Brain pericyte (primary cell): Measurements from ENCODE around the gene JPH2.
"Not testable (repeated sequence)": the region's sequence is repeated elsewhere in the genome, so short reads cannot be mapped to it uniquely, and the experiment has no call there.

ENCODE experiments used
- DNase-seq: peaks from one replicate; pipeline ENCODE4 v3.0.0-alpha.2; 2012; ENCODE audit warnings: low read depth, low spot score

Gene JPH2

GRCh38 chr20:44159711-44160110, 27.3 kb downstream of the JPH2 start:
- DNase-seq, result no peak

- DNase-seq, result no peak
Observed at GRCh38 chr20:44159125-44159524, 27.9 kb downstream of the JPH2 start.

- DNase-seq, result no peak
Observed at GRCh38 chr20:44157061-44157460, 29.9 kb downstream of the JPH2 start.

GRCh38 chr20:44154521-44155001, 32.4 kb downstream of the JPH2 start:
- no peak for DNase-seq

- no peak for DNase-seq
Observed at GRCh38 chr20:44153636-44154043, 33.3 kb downstream of the JPH2 start.

GRCh38 chr20:44151621-44152416, 35.2 kb downstream of the JPH2 start:
- no peak for DNase-seq

- no peak for DNase-seq
Observed at GRCh38 chr20:44146272-44146671, 40.7 kb downstream of the JPH2 start.

GRCh38 chr20:44145131-44145775, 41.7 kb downstream of the JPH2 start:
- DNase-seq, result no peak

GRCh38 chr20:44143936-44144335, 43.1 kb downstream of the JPH2 start:
- no peak for DNase-seq

GRCh38 chr20:44142413-44142812, 44.6 kb downstream of the JPH2 start:
- DNase-seq, result no peak

GRCh38 chr20:44141873-44142272, 45.1 kb downstream of the JPH2 start:
- DNase-seq, result no peak

GRCh38 chr20:44138867-44139266, 48.1 kb downstream of the JPH2 start:
- DNase-seq, result no peak

GRCh38 chr20:44137266-44137801, 49.7 kb downstream of the JPH2 start:
- no peak for DNase-seq

- DNase-seq, result no peak
Observed at GRCh38 chr20:44136579-44137265, 50.3 kb downstream of the JPH2 start.

- no peak for DNase-seq
Observed at GRCh38 chr20:44135417-44136204, 51.4 kb downstream of the JPH2 start.

- DNase-seq, result no peak
Observed at GRCh38 chr20:44135012-44135412, 52.0 kb downstream of the JPH2 start.

- DNase-seq, result no peak
Observed at GRCh38 chr20:44133424-44133823, 53.6 kb downstream of the JPH2 start.

GRCh38 chr20:44131704-44132103, 55.3 kb downstream of the JPH2 start:
- no peak for DNase-seq

GRCh38 chr20:44129911-44130718, 56.9 kb downstream of the JPH2 start:
- DNase-seq, result no peak

GRCh38 chr20:44129300-44129699, 57.7 kb downstream of the JPH2 start:
- DNase-seq, result not testable (repeated sequence)

GRCh38 chr20:44126445-44126844, 60.5 kb downstream of the JPH2 start:
- DNase-seq, result no peak
